K562 (cell line): ENCODE results near the gene HNRNPA3. TPM values are rescaled to one million over a fixed set of nuclear protein-coding genes. Genes with fewer than 3 reads are reported as not detected.
A peak's percentile ranks its signal among the peaks of the same experiment; 100 is the strongest.

Source experiments
- ATAC-seq: fragments of 200-7000 bp; cut with Tn5 transposase; 3 replicates; pipeline ENCODE4 v1.9.1; 2020; ENCODE audit warnings: moderate library complexity
- BruUV-seq: library from RNA; stranded (reverse); fragments of 400-500 nt; replicated peaks from 2 replicates; lab custom pipeline; 2021; lab: Mats Ljungman, UMichigan
- CTCF ChIA-PET: fragments of 300-600 bp; formaldehyde crosslinking; extraction: SDS; loops from one replicate; lab custom pipeline; 2021; ENCODE audit warnings: low intra/inter-chr PET ratio; lab: Yijun Ruan, JAX
- POLR2A ChIA-PET: fragments of 300-600, 350-650 bp; sonication (Branson Sonifier 250); formaldehyde crosslinking; extraction: SDS; loops from one replicate; lab custom pipeline; 2021; ENCODE audit warnings: antibody characterized with exemption, inconsistent platforms; lab: Yijun Ruan, JAX
- DNase-seq, 4 experiments: peaks; one replicate each; pipeline versions ENCODE4 v3.0.0 to v3.0.0-alpha.2; 2011 to 2018; ENCODE audit warnings: low spot score in 3 of 4, mixed read lengths in 3 of 4; ENCODE audit errors: extremely low read depth in 1 of 4
- FAIRE-seq: peaks from 2 replicates; lab custom pipeline; 2011; peaks lifted over from hg19 to GRCh38; lab: Jason Lieb, UNC
- H2AFZ ChIP-seq: 2 replicates; pipeline ENCODE4 v1.6.0; 2011; ENCODE audit warnings: low read depth, low read length, control low read depth, inconsistent platforms
- H3K27ac ChIP-seq: fragments of 200-600 bp; 3 replicates; pipeline ENCODE4 v1.8.0; 2011; ENCODE audit warnings: low read depth, mild to moderate bottlenecking, control low read depth, inconsistent platforms, low read length, moderate library complexity, mixed read lengths; ENCODE audit errors: extremely low read depth
- H3K27me3 ChIP-seq, 2 experiments: fragments of 300-600 bp in 1 of 2; 2 replicates in 1 of 2; 3 replicates in 1 of 2; pipeline versions ENCODE4 v1.6.0 to v1.8.0; 2011; ENCODE audit warnings: inconsistent platforms in 2 of 2, low read length in 2 of 2, mild to moderate bottlenecking in 1 of 2, mixed read lengths in 1 of 2, moderate library complexity in 1 of 2; ENCODE audit not compliant: control insufficient read depth in 2 of 2, insufficient read depth in 2 of 2
- H3K36me3 ChIP-seq: fragments of 300-600 bp; 3 replicates; pipeline ENCODE4 v1.8.0; 2011; ENCODE audit warnings: mild to moderate bottlenecking, low read length, inconsistent platforms; ENCODE audit not compliant: control insufficient read depth, insufficient read depth
- H3K4me1 ChIP-seq, 2 experiments: fragments of 200-600 bp in 1 of 2; replicated peaks in 1 of 2; 2 replicates in 1 of 2; 3 replicates in 1 of 2; pipeline versions ENCODE4 v1.5.1 to v1.8.0; 2011; ENCODE audit warnings: inconsistent platforms in 2 of 2, low read length in 2 of 2, mild to moderate bottlenecking in 1 of 2, mixed read lengths in 1 of 2, moderate library complexity in 1 of 2; ENCODE audit not compliant: control insufficient read depth in 2 of 2, insufficient read depth in 2 of 2
- H3K4me2 ChIP-seq: 2 replicates; pipeline ENCODE4 v1.6.1; 2011; ENCODE audit warnings: low read length, control low read depth, inconsistent platforms, mixed read lengths; ENCODE audit not compliant: insufficient read depth
- H3K4me3 ChIP-seq: fragments of 200-600 bp; sonication (generic), shearing (Covaris generic); 2 replicates; pipeline ENCODE4 v1.5.1; 2016; ENCODE audit warnings: control low read depth, inconsistent platforms
- H3K79me2 ChIP-seq: fragments of 200-600 bp; 3 replicates; pipeline ENCODE4 v1.8.0; 2011; ENCODE audit warnings: low read length, inconsistent platforms; ENCODE audit not compliant: control insufficient read depth, insufficient read depth
- H3K9ac ChIP-seq, 2 experiments: 2 replicates each; pipeline versions ENCODE4 v1.6.0 to v1.6.1; 2011; ENCODE audit warnings: low read depth in 2 of 2, low read length in 2 of 2, control low read depth in 1 of 2, inconsistent platforms in 1 of 2, mild to moderate bottlenecking in 1 of 2, mixed read lengths in 1 of 2; ENCODE audit not compliant: insufficient read depth in 1 of 2
- H3K9me1 ChIP-seq: one replicate; pipeline ENCODE4 v1.6.0; 2011; ENCODE audit warnings: inconsistent platforms, mild to moderate bottlenecking, low read length, moderate library complexity; ENCODE audit not compliant: control insufficient read depth, insufficient read depth
- H3K9me3 ChIP-seq: replicated peaks from 2 replicates; pipeline ENCODE4 v1.5.1; 2011; ENCODE audit warnings: low read depth, low read length, inconsistent platforms; ENCODE audit not compliant: control insufficient read depth, insufficient read depth
- H4K20me1 ChIP-seq: replicated peaks from 2 replicates; pipeline ENCODE4 v1.6.1; 2011; ENCODE audit warnings: low read length, inconsistent platforms, mixed read lengths; ENCODE audit not compliant: control insufficient read depth, insufficient read depth
- C11orf30 ChIP-seq: fragments of 450-650 bp; IDR thresholded peaks from 2 replicates; pipeline ENCODE4 v1.6.1; 2016; ENCODE audit warnings: low read depth, mild to moderate bottlenecking
- HDAC6 ChIP-seq: IDR thresholded peaks from 2 replicates; pipeline ENCODE4 v1.6.1; 2012; ENCODE audit warnings: low read depth, mild to moderate bottlenecking, control low read depth, inconsistent platforms, low read length, moderate library complexity
- SREBF2 ChIP-seq: sonication (generic); formaldehyde crosslinking; IDR thresholded peaks from 2 replicates; pipeline ENCODE4 v1.4.0; 2020; ENCODE audit warnings: mild to moderate bottlenecking, missing genetic modification reagents
- ZBTB1 ChIP-seq: sonication (generic); formaldehyde crosslinking; IDR thresholded peaks from 2 replicates; pipeline ENCODE4 v1.8.1; 2023; ENCODE audit warnings: missing genetic modification reagents, low read depth, mild to moderate bottlenecking, borderline replicate concordance
- ZBTB26 ChIP-seq: fragments of 450-650 bp; formaldehyde crosslinking; IDR thresholded peaks from 2 replicates; pipeline ENCODE4 v1.4.0; 2022; ENCODE audit warnings: missing genetic modification characterization
- ZKSCAN3 ChIP-seq: fragments of 250-450 bp; sonication (Bioruptor Pico); IDR thresholded peaks from 2 replicates; pipeline ENCODE4 v1.4.0; 2020
- ZNF197 ChIP-seq: fragments of 200-800 bp; sonication (Bioruptor generic); IDR thresholded peaks from 2 replicates; pipeline ENCODE4 v1.6.1; 2016; ENCODE audit warnings: low read depth, missing genetic modification characterization, missing compliant biosample characterization
- ZNF316 ChIP-seq: fragments of 450-650 bp; IDR thresholded peaks from 2 replicates; pipeline ENCODE4 v1.6.1; 2016
- ZNF507 ChIP-seq: conservative IDR thresholded peaks from 2 replicates; pipeline ENCODE4 v1.6.1; 2017; ENCODE audit warnings: missing genetic modification characterization, missing compliant biosample characterization
- WGBS: fragments of 100-300 bp; shearing (Covaris generic); methylation state at CpG from one replicate; pipeline ENCODE4 v1.1.6; 2016; ENCODE audit warnings: low coverage, mixed read lengths; ENCODE audit not compliant: insufficient coverage; ENCODE audit errors: missing lambda C conversion rate; 5-methylcytosine and 5-hydroxymethylcytosine counted together
- in situ Hi-C: fragments of 300-500 bp; cut with MboI; formaldehyde crosslinking; loops from 4 replicates; pipeline ENCODE4 v1.15.0; 2018; ENCODE audit warnings: inconsistent platforms, mixed read lengths
- intact Hi-C: fragments of 100-400 bp; cut with micrococcal nuclease; formaldehyde crosslinking; loops from 2 replicates; pipeline ENCODE4 v1.14.2; 2022
- polyA plus RNA-seq, 8 experiments: library from polyadenylated mRNA; depleted of rRNA in 4 of 8; stranded (reverse) in 5 of 8; unstranded in 3 of 8; fragments of >200 nt; fragmentation: Nextera tagmentation in 2 of 8; fragmentation: Illumina TruSeq in 1 of 8; extraction: Ambion mirVana in 2 of 8; extraction: Trizol in 1 of 8; gene quantifications; 2 replicates each; pipeline versions ENCODE4 v1.2.1 to v1.2.3, GENCODE V29; 2011 to 2014; ENCODE audit warnings: inconsistent platforms in 1 of 8, missing spikeins in 1 of 8
- total RNA-seq, 7 experiments: library from RNA; depleted of rRNA in 6 of 7; stranded (reverse); fragments of >200 nt in 6 of 7; fragmentation: Illumina TruSeq in 2 of 7; extraction: Trizol in 2 of 7; gene quantifications; 2 replicates each; pipeline versions ENCODE4 v1.2.1 to v1.2.3, GENCODE V29; 2011 to 2021; ENCODE audit warnings: low replicate concordance in 1 of 7

Gene HNRNPA3
- total and polyA plus RNA-seq, 9 of the 15 experiments (the other 6 are each of a cell fraction or from before 2014, with no cell fraction given), result 72.8 to 428 (median 192) TPM

GRCh38 chr2:177272765-177273164, 60.2 kb downstream of the HNRNPA3 start:
- no TSS peak for BruUV-seq
- CTCF ChIA-PET, result no interaction called here
- POLR2A ChIA-PET, result interaction anchor here (3.8 to 12.9 kb wide), 2 partner anchors 8 to 11 kb away, joined by 30 to 199 read pairs; partner anchors contain the start of gene NFE2L2
- Histone ChIP-seq H2AFZ (no peak overlapping the region), H3K4me3 (no peak overlapping the region), H3K9ac (no peak overlapping the region), H3K27ac (no peak overlapping the region), H3K79me2 (no peaks in the 10 kb centered on the region), H3K27me3 (no peaks in the 10 kb centered on the region), H3K9me3 (no peaks in the 10 kb centered on the region), H3K4me1 (no peaks in the 10 kb centered on the region; a peak in 2 of 5 replicates), H3K4me2 (no peak overlapping the region), H3K9me1 (no peaks in the 10 kb centered on the region), H4K20me1 (no peaks in the 10 kb centered on the region), H3K36me3 (no peaks in the 10 kb centered on the region)
- WGBS, result 57% methylated on average over 2 of the region's 2 CpGs
- in situ Hi-C loops (no loop called here), intact Hi-C loops (no loop called here)
- FAIRE-seq (no peak), DNase-seq (no peak), ATAC-seq (no peak)
- TF ChIP-seq ZBTB26 (CRISPR knock-in tag) (no peak), HDAC6 (no peak), C11orf30 (peak; percentile 80), ZNF507 (tag) (no peak), ZBTB1 (CRISPR knock-in tag) (no peak), ZKSCAN3 (CRISPR knock-in tag) (no peak), SREBF2 (CRISPR knock-in tag) (no peak), ZNF316 (peak; percentile 74), ZNF197 (CRISPR knock-in tag) (no peak)
